ENCODE results near the gene ENTPD8.

The ENTPD8 gene

DNA sequence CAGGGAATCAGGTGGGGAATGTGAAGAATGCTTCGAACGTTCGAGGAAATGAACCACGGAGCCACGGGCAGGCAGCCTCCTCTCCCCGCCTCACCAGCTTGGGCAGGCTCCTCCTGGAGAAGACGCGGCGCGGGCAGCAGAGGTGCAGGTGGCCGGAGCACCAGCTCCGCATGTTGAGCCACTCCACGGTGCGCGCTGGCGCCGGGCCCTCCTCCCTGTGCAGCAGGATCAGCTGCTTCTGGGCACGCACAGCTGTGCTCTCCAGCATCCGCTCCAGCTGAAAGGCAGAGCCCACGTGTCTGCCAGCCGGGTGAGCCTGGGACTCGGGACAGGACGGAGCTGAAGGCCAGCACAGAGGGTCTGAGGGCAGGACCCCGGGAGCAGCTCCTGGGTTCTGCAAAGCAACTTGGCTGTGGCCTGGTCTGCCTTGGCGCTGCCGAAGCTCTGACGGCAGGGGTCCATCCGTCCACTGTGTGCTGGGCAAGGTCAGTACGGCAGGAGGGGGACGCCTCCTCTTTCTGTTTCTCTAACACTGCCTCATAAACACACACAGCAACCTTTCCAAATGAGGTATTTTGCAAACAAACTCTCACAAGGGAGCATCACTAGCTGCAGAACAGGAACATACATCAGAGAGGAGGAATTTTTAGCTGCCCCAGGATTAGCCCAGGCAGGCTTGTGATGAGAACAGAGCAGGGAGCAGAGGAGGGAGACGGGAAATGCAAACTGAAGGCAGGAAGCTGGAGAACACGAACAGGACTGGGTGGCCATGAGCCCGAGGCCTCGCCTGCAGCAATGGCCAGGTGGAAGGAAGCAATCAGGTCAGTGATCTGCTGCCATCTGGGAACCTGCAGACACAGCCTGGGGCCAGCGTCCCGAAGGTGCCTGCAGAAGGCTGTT, 38.1 kb upstream of the ENTPD8 start:
- TF ChIP-seq, protein P1, sequence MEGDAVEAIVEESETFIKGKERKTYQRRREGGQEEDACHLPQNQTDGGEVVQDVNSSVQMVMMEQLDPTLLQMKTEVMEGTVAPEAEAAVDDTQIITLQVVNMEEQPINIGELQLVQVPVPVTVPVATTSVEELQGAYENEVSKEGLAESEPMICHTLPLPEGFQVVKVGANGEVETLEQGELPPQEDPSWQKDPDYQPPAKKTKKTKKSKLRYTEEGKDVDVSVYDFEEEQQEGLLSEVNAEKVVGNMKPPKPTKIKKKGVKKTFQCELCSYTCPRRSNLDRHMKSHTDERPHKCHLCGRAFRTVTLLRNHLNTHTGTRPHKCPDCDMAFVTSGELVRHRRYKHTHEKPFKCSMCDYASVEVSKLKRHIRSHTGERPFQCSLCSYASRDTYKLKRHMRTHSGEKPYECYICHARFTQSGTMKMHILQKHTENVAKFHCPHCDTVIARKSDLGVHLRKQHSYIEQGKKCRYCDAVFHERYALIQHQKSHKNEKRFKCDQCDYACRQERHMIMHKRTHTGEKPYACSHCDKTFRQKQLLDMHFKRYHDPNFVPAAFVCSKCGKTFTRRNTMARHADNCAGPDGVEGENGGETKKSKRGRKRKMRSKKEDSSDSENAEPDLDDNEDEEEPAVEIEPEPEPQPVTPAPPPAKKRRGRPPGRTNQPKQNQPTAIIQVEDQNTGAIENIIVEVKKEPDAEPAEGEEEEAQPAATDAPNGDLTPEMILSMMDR (IDR thresholded peaks at IDR 0.05; ENCODE audit: low read depth, low read length): no peak
- H3K4me3 ChIP-seq (ENCODE audit: low read depth, low read length): no peak overlapping the region

DNA sequence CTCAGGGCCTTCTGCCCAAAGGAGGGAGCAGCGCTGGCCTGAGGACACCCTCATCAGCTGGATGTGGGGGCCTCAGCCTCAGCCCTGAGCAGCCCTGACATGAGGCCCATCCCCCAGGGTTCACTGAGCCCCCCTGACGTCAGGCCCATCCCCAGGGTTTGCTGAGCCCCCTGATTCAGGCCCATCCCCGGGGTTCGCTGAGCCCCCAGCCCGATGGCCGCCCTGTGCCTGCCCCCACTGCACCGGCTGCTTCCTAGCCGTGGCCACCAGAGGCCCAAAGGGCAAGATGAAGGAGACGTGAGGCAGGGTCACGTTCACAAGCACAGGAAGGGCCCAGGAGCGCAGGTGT, 37.4 kb upstream of the ENTPD8 start:
- H3K4me3 ChIP-seq (ENCODE audit: low read depth, low read length): no peak overlapping the region
- TF ChIP-seq, protein P1 (IDR thresholded peaks at IDR 0.05; ENCODE audit: low read depth, low read length): no peak

- H3K4me3 ChIP-seq (ENCODE audit: low read depth, low read length): no peak overlapping the region
- TF ChIP-seq, protein P1 (IDR thresholded peaks at IDR 0.05; ENCODE audit: low read depth, low read length): no peak
Observed at GRCh38 chr9:137477778-137478612, 36.8 kb upstream of the ENTPD8 start.

DNA sequence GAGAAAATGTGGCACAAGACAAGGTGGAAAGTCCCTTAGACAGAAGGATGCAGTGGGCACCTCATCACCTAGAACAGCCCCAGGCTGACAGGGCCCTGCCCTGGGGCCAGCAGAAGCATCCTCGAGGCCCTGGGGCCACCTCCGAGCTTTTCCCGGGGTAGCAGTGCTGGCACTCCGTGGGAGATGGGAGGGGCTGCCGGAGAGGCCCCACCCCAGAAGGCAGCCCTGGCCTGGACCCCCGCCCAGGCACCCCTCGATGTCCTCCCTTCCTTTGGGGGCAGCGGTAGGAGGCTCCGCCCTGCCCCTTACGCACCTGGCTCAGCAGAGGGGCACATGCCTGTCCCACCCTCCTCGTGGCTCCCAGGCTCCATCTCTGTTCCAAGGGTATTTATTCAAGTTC, 35.7 kb upstream of the ENTPD8 start:
- no peak overlapping the region for H3K4me3 ChIP-seq (ENCODE audit: low read depth, low read length)
- TF ChIP-seq, protein P1 (IDR thresholded peaks at IDR 0.05; ENCODE audit: low read depth, low read length): no peak

DNA sequence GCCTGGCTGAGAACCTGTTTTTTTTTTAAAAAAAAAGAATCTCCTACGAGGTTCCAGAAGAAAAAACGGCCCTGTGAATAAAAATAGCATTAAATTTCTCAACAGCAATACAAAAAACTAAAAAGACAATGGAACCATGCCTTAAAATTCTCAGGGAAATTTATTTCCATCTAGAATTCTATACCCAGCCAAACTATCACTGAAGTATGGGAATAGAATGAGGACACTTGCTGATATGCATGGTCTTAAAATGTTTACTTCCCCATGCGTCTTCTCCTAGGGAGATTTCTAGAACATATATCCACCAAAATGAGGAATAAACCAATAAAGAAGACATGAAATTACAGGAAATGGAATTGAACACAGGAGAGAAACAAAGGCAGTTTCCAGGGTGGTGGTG, 34.5 kb upstream of the ENTPD8 start:
- TF ChIP-seq, protein P1 (IDR thresholded peaks at IDR 0.05; ENCODE audit: low read depth, low read length): no peak

DNA sequence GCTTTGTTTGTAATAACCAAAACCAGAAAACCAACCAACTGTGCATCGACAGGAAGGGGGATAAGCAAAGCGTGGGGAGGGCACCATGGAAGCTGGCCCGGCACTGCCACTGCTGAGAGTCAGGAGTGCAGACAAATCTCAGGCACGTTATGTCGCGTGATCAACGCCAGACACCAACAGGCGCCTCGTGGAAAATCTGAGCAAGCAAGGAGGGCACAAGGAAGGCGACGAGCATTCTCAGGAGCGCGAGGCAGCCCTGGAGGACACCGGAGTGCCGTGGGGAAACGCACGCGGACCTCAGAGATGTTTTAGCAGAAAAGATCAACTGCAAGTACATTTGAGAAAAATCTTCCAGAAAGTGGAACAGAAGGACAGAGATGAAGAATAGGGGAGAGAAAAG, 33.1 kb upstream of the ENTPD8 start:
- H3K4me3 ChIP-seq (ENCODE audit: low read depth, low read length): no peak overlapping the region
- TF ChIP-seq, protein P1 (IDR thresholded peaks at IDR 0.05; ENCODE audit: low read depth, low read length): no peak

More for the DNA sequence above, 34.5 kb upstream of the ENTPD8 start:
- no peak overlapping the region for H3K4me3 ChIP-seq (ENCODE audit: low read depth, low read length)

DNA sequence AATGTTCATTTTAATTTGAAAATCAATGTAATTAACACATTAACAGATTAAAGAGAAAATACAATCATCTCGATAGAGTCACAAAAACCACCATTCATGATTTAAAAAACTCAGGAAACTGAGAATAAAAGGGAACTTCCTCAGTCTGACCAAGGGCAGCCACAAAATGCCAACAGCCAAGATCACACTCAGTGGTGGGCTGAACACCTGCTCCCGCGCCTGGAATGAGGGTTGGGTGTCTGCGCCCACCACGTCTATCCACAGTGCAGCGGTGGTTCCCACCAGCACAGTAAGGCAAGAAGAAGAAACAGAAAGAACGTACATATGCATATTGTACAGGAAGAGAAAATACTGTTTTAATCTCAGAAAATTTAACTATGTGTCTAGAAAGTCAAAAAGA, 29.6 kb upstream of the ENTPD8 start:
- TF ChIP-seq, protein P1 (IDR thresholded peaks at IDR 0.05; ENCODE audit: low read depth, low read length): no peak
- no peak overlapping the region for H3K4me3 ChIP-seq (ENCODE audit: low read depth, low read length)
